Activated gamma-delta T cell treated with Interleukin-2 at 50 U/mL for 16 hours (primary cell): ENCODE data around the gene MYO1G.

Experiments
- DNase-seq: peaks from one replicate; pipeline ENCODE4 v3.0.0-alpha.2; 2020

MYO1G gene

GRCh38 chr7:44979481-44980392 lies 922 bp upstream of the MYO1G start:
- DNase-seq = no peak

- DNase-seq = no peak
Measured at GRCh38 chr7:44977959-44978335, 868 bp downstream of the MYO1G start.

DNA sequence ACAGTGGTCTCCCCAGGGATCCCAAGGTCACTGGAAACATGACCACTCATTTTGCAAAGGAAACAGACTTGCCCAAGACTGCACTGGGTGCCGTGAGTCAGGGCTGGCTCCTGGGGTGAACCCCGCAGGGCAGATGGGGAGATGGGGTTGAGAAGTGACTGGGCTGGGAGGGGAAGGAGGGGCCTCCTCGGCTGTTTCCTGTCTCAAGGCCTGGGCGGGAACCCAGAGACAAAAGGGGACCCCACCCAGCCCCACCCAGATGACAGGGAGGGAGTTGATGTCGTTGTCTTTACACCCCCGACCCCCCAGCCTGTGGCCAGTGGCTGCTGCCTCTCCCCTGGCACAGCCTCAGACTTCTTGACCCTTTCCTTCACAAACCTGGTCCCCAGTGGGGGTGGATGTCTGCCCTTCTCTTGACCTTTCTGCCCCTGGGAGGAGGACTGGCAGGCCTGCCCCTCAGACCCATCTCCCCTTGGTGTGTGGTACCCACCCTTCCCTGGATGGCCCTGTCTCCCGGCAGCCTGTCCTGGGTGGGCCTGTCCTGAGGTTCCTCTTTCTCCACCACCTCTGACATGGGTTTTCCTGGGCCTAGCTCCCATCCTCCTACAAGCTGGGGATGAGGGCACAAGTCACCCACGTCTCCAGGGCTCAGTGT lies 1.4 kb downstream of the MYO1G start:
- peak; percentile 81 for DNase-seq

DNA sequence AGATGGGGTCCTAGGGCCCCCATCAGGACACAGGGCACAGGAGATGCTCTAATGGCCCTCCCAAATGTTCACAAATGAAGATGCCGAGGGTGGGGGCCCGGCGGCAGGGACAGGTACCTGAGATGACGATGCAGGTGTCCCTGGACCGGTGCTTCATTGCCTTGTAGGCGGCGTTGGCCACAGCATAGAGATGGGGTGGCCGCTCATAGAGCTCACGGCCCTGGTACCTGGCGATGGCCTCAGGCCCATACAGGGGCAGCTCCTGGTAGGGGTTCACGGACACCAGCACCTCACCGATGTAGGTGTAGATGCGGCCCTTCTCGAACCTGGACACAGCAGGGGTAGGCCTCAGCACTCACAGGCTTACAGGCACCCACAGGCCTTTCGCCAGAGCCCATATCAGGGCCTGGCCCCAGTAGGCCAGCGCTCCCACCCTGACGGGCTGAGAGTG lies 2.0 kb downstream of the MYO1G start:
- DNase-seq = no peak

GRCh38 chr7:44976040-44976745 lies 2.6 kb downstream of the MYO1G start:
- DNase-seq = no peak

GRCh38 chr7:44975331-44976039 lies 3.3 kb downstream of the MYO1G start:
- no peak for DNase-seq

GRCh38 chr7:44974549-44974948 lies 4.3 kb downstream of the MYO1G start:
- DNase-seq = no peak

DNA sequence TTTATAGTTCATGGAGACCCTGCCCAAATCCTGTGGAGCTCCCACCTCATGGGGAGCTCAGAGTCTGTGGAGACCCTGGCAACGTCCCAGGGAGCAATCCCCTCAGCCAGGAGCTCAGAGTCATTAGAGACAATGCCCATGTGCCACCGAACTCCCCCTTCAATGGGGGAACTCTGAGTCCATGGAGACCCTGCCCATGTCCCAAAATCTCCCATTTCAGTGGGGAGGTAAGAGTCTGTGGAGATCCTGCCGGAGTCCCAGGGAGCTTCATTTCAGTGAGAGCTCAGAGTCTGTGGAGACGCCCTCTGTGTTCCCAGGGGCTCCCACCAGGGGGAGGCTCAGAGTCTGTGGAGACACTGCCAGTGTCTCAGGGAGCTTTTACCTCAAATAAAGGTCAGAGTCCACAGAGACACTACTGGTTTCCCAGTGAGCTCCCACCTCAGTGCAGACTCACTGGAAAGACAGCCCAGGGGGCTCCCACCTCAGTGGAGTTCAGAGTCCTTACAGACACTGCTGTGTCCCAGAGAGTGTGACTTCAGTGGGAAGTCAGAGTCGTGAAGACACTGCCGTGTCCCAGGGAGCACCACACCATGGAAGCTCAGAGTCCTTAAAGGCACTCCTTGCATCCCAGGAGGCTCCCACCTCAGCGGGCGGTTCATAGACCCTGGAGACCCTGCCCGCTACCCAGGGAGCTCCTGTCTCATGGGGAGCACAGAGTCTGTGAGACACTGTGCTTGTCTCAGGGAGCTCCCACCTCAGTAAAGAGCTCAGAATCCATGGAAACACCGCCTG lies 5.0 kb downstream of the MYO1G start:
- peak; percentile 65 for DNase-seq

GRCh38 chr7:44972562-44972961 lies 6.3 kb downstream of the MYO1G start:
- DNase-seq = no peak

GRCh38 chr7:44971902-44972441 lies 6.8 kb downstream of the MYO1G start:
- no peak for DNase-seq

DNA sequence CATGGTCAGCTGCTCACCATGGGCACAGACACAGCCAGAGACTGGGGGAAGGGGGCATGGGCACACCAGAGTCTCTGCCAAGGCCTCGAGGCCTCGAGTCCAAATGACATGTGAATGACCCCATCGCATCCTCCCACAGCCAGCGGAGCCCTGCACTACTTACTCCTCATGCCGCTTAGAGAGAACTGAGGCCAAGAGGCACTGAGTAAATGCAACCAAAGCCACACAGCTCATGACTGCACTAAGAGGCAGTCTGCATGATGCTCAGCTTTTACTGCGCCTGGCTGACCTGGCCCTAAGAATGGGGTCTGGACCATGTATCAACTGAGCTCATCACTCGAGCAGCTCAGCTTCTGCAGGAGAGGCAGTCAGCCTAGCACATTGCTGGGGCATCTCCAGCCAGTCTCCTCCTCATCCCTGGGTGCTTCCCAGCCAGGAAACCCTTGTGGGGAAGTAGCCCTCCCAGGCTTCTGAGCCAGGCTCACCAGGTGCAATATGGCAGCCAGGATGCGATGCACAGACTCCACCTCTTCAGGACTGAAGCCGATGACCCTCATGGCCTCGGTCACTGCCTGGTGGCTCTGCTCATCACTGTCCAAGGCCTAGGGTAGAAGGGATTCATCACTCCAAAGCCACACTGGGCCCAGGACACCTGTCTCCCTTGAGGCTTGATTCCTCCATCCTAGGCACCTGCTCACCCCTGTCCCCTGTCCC lies 7.5 kb downstream of the MYO1G start:
- DNase-seq = no peak

- no peak for DNase-seq
Measured at GRCh38 chr7:44970523-44971051, 8.2 kb downstream of the MYO1G start.

GRCh38 chr7:44969701-44970522 lies 8.9 kb downstream of the MYO1G start:
- no peak for DNase-seq

GRCh38 chr7:44969049-44969700 lies 9.6 kb downstream of the MYO1G start:
- DNase-seq = no peak

DNA sequence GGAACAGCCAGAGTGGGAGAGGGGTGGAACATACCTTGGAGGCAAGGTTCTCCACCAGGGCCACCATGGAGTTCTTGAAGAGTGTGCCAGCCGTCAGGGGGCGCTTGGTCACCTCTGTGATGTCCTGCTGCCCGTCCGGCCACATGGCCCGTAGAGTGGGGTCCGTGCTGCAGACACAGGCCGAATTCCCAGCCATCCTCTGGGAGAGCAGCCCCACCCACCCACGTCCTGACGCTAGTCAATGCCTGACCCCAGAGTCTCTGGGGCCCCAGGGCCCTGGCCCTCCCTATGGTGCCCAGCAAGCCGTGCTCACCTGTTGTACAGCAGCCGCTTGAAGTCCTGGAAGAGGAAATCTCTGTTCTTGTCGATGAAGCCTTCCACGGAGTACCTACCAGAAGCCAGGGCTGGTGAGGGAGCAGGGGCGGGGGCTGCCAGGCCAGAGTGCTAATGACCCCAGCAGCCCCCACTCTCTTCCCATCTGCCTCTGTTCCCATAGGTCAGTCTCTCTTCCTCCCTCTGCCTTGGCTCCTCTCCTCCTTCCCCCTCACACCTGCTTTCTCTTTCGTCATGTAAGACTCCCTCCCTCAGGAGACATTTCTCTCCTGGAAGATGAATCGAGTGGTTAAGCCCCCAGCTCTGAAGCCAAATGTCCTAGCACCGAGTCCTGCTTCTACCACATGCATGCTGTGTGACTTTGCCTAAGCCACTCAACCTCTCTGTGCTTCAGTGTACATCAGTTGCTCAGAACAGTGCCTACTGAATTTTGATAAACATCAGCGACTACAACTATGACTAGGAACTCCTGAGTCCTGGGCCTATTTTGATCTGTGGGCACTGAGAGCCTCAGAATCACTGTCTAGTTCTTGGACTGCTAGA lies 11.0 kb downstream of the MYO1G start:
- no peak for DNase-seq

- no peak for DNase-seq
Measured at GRCh38 chr7:44966731-44967538, 11.9 kb downstream of the MYO1G start.

DNA sequence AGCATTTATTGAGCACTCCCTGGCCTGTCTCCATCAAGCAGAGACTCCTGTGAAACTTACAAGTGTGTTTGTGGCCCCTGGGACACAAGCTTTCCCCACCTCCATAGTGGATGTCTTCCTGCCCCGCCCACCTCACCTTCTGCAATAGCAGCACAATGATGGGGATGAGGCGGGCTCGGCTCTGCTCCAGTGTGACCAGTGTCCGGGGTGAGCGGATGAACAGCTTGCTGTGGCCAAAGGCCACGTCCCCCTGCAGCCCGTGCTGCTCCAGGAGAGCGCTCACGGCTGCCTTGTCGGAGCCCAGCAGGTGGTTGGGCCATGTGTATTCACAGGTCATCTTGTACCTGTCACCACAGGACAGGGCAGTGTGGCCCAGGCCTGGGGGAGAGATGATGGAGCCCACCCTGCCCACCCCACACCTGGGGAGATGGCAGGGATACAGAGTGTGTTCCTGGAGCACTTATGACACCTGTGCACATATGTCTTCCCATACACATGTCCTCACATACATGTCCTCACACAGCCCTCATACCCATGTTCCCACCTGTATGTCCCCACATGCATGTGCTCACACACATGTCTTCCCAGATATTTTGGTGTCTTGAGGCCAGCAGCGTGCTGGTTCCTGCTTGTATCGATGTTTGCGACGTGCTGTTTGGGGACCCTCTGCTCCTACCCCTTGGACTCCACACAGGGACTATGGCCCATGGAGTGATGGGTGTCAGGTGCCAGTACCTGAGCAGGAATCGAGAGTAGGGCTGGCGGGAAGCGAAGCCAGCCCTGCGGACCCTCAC lies 12.7 kb downstream of the MYO1G start:
- no peak for DNase-seq
